H1 (cell line): ENCODE results near the gene FLT4.

Experiments used
- CTCF ChIP-seq, 3 experiments: IDR thresholded peaks; 1 replicate in 2 of 3; 2 replicates in 1 of 3; pipeline versions ENCODE4 v1.5.1 to v1.6.1; 2011; ENCODE audit warnings: low read length in 3 of 3, mild to moderate bottlenecking in 3 of 3, inconsistent platforms in 2 of 3, low read depth in 1 of 3, moderate library complexity in 1 of 3; ENCODE audit not compliant: insufficient read depth in 1 of 3; ENCODE audit errors: control extremely low read depth in 1 of 3
- EZH2 ChIP-seq: fragments of 200-600 bp; sonication (generic); IDR thresholded peaks from 2 replicates; pipeline ENCODE4 v1.7.1; 2012; ENCODE audit warnings: low read depth, mild to moderate bottlenecking, moderate library complexity, low read length, inconsistent platforms; ENCODE audit not compliant: severe bottlenecking
- GTF2F1 ChIP-seq: IDR thresholded peaks from 2 replicates; pipeline ENCODE4 v1.6.1; 2012; ENCODE audit warnings: low read depth, low read length, improper control_type of control experiment, borderline replicate concordance
- POLR2A ChIP-seq, 2 experiments: IDR thresholded peaks; 1 replicate in 1 of 2; 2 replicates in 1 of 2; pipeline ENCODE4 v1.6.1; 2011; ENCODE audit warnings: low read depth in 2 of 2, low read length in 2 of 2, mild to moderate bottlenecking in 2 of 2; ENCODE audit errors: control extremely low read depth in 1 of 2
- SIN3A ChIP-seq, 2 experiments: IDR thresholded peaks in 1 of 2; conservative IDR thresholded peaks in 1 of 2; 2 replicates each; pipeline ENCODE4 v1.6.1; 2011 to 2012; ENCODE audit warnings: low read length in 2 of 2, improper control_type of control experiment in 1 of 2, low read depth in 1 of 2, mild to moderate bottlenecking in 1 of 2
- SIRT6 ChIP-seq: IDR thresholded peaks from one replicate; pipeline ENCODE4 v1.7.1; 2012; ENCODE audit warnings: low read length, inconsistent platforms
- SP1 ChIP-seq: IDR thresholded peaks from 2 replicates; pipeline ENCODE4 v1.6.1; 2011; ENCODE audit warnings: low read depth, low read length
- TF ChIP-seq, protein P1 (sequence below): IDR thresholded peaks from 2 replicates; pipeline ENCODE4 v1.6.1; 2012; ENCODE audit warnings: low read length, inconsistent platforms

- TF ChIP-seq POLR2A (IDR thresholded peaks at IDR 0.05; ENCODE audit: control extremely low read depth in 1 of 2, low read depth in 2 of 2, low read length in 2 of 2) (no peak), GTF2F1 (no peak), EZH2 (no peak), SP1 (no peak), CTCF (IDR thresholded peaks at IDR 0.05; ENCODE audit: control extremely low read depth in 1 of 3, insufficient read depth in 1 of 3, low read depth in 1 of 3, low read length in 3 of 3) (no peak), SIRT6 (no peak), SIN3A (conservative IDR thresholded peaks at IDR 0.05 in 1 of 2, IDR thresholded peaks at IDR 0.05 in 1 of 2; ENCODE audit: low read depth in 1 of 2, low read length in 2 of 2) (no peak)
- TF ChIP-seq, protein P1, sequence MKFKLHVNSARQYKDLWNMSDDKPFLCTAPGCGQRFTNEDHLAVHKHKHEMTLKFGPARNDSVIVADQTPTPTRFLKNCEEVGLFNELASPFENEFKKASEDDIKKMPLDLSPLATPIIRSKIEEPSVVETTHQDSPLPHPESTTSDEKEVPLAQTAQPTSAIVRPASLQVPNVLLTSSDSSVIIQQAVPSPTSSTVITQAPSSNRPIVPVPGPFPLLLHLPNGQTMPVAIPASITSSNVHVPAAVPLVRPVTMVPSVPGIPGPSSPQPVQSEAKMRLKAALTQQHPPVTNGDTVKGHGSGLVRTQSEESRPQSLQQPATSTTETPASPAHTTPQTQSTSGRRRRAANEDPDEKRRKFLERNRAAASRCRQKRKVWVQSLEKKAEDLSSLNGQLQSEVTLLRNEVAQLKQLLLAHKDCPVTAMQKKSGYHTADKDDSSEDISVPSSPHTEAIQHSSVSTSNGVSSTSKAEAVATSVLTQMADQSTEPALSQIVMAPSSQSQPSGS, result no peak
These were observed 20.3 kb upstream of the FLT4 start for GRCh38 chr5:180669661-180670060.
